Measurements from ENCODE around the gene FBXO31.

Gene FBXO31

GRCh38 chr16:87339086-87339723 is 44.4 kb downstream of the FBXO31 start:
- no peak for DNase-seq

- no peak for DNase-seq
Observed at GRCh38 chr16:87338155-87338765, 45.3 kb downstream of the FBXO31 start.

- no peak for DNase-seq
Observed at GRCh38 chr16:87337262-87337771, 46.3 kb downstream of the FBXO31 start.

- DNase-seq, result no peak
Observed at GRCh38 chr16:87336434-87337240, 46.9 kb downstream of the FBXO31 start.

DNA sequence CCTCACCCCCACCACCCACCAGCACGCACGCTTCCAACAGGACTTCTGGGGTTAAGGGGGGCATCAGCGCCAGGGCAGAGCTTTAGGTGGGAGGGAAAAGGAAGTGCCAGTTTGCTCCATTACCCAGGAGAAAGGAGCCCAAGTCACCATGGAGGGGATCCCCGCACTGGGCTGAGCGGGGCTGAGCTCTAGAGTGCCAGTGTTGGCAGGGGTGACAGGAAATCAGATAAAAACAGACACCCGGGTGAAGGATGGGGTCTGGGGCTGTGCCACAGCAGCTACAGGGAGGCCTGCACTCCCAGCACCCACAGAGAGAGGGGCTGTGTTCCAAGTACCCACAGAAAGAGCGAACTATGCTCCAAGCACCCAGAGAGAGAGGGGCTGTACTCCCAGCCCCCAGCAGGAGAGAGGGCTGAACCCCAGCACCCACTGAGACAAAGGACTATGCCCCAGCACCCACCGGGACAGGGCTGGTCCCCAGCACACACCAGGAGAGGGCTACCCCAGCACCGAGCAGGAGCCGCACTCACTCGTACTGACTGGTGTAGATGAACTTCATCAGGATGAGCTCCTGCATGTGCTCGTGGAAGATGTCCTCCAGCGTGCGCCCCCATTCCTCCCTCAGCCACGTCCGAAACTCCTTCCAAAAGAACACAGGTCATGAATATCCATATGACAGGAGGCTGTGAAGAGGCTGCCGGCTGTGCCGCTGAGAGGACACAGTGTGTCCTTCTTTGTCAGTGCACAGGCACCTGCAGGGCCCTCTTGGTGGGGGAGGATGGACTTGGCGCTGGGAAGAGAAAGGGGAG is 47.7 kb downstream of the FBXO31 start:
- DNase-seq, result no peak

DNA sequence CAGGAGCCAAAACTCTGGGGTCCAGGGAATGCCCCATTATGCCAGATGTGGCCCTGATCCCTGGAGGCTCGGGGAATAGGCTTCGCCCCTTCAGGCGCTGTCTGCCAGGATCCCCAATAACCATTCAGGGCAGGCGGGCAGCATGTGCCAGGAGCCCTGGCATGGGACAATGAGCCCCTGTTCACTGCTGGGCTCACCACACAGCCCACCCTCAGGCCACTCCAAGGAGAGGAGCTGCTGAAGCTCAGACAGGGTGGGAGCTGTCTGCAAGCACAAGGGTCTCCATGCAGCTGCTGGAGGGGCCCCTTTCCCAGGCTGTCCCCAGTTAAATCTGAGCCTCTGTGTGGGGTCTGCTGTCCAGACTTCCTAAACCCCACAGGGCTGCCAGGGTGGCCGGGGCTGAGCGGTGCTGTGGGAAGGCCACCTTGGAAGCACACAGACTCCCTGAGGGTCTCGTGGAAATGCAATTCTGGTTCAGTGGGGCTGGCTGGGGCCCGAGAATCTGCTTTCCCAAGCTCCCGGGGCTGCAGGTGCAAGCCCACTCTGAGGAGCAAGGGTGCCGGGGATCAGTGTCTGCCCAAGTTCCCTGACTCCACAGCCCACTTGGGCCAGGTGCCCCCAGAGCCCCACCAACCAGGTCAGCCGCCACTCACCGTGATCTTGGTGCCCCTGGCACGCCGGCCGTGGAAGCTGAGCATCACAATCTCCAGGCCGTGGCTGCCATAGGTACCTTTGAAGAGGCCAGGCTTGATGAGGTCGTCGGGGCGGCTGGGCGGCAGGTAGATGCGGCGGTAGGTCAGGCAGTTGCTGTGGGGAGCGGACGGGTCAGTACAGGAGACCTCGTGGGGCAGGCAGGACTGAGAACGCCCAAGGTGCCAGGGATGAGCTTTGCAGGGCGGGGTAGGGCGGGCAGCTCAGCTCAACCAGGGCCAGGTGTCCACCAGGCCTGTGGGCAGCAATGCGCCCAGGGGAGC is 48.6 kb downstream of the FBXO31 start:
- no peak for DNase-seq

DNA sequence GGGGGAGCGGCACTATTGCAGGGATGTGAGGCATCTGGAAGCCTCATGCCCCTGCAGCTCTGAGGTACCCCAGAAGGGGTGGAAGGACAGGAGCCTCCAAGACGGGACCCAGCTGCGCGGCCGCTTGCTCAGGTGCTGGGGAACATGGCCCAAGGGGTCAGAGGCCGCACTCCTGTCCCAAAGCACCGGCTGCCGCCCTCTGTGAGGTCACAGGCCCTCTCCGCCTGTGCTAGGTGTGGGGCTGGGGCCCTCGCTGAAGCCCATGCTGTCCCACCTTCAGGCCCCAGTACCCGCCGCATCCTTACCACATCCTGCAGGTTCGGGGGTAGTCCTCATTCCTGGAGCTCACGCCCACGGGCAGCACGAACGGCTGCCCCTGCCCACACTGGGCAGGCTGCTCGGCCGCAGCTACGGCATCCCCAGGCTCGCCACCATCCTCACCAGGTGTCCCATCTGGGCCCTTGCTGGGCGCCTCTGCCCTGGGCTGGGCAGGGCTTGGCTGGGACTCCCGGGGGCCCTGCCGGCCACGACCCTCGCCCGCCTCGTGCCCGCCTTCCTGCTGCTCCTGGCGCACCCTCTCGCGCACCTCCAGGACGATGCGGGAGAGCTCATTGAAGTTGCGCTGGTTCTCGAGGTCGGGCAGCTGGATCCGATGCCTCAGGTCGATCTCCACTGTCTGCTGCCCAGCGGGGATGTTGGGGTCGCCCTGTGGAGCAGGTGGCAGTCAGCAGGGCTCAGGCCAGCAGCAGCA is 49.8 kb downstream of the FBXO31 start:
- no peak for DNase-seq

DNA sequence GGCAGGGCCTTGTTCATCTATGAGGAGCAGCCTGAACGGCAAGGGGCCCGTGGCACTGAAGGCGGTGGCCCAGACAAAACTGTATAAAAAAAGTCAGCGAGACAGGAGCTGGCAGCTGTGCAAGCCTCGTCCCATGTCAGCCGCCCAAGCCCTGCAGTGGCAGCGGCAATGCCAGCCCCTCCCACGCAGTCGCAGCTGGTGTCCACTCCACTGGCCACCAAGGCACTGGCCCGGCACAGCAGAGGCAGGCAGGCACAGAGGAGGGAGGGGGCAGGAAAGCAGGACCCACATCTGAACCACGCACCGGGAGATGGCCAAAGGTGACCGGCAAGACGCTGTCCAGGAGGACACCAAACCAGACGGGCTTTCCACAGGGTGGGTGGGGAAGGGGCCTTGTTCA is 50.5 kb downstream of the FBXO31 start:
- no peak for DNase-seq

DNA sequence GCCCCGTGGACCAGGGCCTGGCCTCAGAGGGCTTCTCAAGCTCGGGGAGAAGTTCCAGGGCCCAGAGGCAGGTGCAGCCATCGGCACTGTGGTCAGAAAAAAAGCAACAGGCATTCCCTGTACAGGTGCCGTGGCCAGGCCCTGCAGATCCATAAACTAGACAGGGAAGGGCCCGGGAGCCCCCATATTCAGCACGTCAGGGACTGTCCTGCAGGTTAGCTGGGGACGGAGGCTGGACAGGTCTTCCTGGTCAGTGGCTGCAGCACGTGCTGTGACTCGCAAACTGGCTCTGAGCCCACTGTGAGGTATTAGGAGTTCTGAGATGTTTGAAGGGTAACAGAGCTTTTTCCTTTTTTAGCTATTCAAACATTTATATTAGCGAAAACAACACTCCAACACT is 51.4 kb downstream of the FBXO31 start:
- DNase-seq, result no peak

GRCh38 chr16:87331241-87331801 is 52.3 kb downstream of the FBXO31 start:
- no peak for DNase-seq

DNA sequence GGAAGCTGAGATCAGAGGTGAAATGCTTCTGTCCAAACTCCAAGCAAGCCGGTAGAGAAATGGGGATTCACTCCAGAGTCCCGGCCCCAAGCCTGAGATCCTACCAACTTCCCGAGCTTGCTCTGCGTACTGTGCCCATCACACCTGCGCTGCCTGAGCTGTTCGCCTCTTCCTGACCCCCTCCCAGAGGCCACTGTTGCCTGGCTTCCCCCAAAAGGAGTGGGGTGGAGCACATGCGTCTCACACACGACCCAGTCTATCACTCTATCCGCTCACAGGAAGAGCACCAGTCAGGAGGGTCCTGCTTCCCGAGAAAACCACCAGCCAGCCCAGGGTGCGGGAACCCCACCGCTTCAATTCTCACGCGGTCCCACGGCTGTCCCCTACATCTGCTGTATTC is 52.9 kb downstream of the FBXO31 start:
- no peak for DNase-seq

GRCh38 chr16:87330257-87330624 is 53.3 kb downstream of the FBXO31 start:
- no peak for DNase-seq

DNA sequence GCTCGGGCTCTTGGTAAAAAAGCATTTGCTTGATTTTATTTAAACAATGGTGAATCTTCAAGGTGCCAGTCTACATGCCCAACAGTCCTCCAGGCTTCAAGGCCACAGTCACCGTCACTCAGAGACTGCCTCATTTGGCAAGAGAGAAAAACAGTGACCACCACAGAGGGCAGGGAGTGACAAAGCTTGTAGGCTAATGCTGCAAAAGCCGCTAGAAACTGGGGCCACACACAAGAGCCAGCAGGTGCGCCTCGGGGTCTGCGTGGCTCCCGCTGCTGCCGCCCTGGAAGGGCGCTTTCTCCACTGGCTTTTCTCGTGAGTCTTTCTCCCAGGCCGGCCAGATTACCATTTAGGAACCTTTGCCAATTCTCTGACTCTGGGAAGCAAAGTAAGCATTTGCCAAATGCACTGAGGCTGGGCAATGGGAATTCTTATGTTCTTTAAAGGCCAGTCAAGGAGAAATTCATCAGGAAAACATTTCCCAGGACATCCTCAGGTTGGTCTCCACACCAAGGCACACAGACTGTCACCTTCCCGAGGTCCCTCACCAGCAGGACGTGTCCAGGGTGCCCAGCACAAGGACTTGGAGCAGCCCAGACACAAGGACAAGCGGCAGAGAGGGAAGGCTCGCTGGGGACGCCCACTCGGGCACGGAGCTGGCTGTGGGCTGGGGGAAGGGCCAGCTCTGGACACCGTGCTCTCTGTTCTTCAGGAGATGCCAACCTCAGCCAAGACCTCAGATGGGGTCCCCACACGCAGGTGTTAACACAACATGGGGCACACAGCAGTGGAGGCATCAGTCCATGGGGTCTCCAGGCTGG is 53.9 kb downstream of the FBXO31 start:
- no peak for DNase-seq

GRCh38 chr16:87328846-87329245 is 54.7 kb downstream of the FBXO31 start:
- DNase-seq, result no peak

GRCh38 chr16:87327798-87328495 is 55.6 kb downstream of the FBXO31 start:
- DNase-seq, result no peak

DNA sequence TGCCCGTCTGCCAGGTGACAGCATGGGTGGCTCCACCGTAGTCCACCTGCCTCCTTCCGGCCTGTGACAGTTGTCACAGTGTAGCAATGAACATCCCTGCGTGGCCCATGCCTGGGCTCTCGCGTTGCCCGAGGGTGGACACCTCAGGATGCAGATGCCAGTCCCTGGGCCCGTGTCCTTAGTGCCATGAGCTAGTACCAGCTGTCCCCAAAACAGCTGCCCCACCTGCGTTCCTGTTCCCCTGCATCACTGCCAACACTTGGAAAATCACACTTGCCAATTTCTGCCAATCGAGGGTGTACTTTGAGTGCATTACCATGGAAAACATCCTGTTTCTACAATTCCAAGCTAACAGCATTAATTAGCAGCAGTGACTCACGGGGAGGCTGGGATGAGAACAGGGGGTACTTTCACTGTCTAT is 57.4 kb downstream of the FBXO31 start:
- DNase-seq, result no peak

DNA sequence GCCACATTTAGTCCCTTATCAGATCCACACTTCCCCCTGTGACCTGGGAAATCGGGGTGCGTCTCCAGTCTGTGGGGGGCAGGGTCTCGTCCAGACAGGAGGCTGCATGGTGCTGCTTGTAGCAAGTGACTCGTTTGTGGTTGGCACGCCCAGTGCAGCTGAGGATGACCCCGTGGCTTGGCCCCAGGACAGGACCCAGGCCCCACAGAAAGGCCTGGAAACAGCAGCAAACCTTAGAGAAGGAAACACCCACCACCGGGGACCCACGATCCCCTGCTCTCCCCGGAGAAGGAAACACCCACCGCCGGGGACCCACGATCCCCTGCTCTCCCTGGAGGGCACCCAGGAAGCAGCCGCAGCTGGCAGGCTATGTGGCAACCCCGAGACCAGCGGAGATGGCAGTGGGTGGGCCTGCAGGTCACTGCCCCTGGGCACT is 58.1 kb downstream of the FBXO31 start:
- DNase-seq, result no peak

- no peak for DNase-seq
Observed at GRCh38 chr16:87324411-87325275, 58.9 kb downstream of the FBXO31 start.

Measured in GF-D8 (cell line).